Activated naive CD8-positive, alpha-beta T cell treated with anti-CD3 and anti-CD28 coated beads, Interleukin-2, amount 10 ng/mL, durations not matched to agents 7 days and 5 days (primary cell): ENCODE data around the gene MINDY4. TPM values are rescaled to one million over a fixed set of nuclear protein-coding genes. Genes with fewer than 3 reads are reported as not detected.

ENCODE experiments used
- ATAC-seq: fragments of 150-1000 bp; cut with Tn5 transposase; one replicate; pipeline ENCODE4 v1.10.0; 2021; ENCODE audit warnings: low read depth, moderate library complexity
- POLR2A ChIA-PET: fragments of 350-600 bp; sonication (Branson Sonifier 250); formaldehyde crosslinking; loops from one replicate; lab custom pipeline; 2021; ENCODE audit warnings: antibody characterized with exemption; lab: Charles Lee
- DNase-seq: peaks from one replicate; pipeline ENCODE4 v3.0.0; 2021
- H3K27ac Mint-ChIP-seq: one replicate; pipeline ENCODE4 v1.8.0; 2022; ENCODE audit warnings: mild to moderate bottlenecking, mixed read lengths
- H3K27me3 Mint-ChIP-seq: one replicate; pipeline ENCODE4 v1.8.0; 2022; ENCODE audit warnings: mild to moderate bottlenecking, moderate library complexity, mixed read lengths
- H3K36me3 Mint-ChIP-seq: one replicate; pipeline ENCODE4 v1.8.0; 2021; ENCODE audit warnings: mild to moderate bottlenecking, mixed read lengths
- H3K4me1 Mint-ChIP-seq: one replicate; pipeline ENCODE4 v1.8.0; 2021; ENCODE audit warnings: mixed read lengths
- H3K4me3 Mint-ChIP-seq: one replicate; pipeline ENCODE4 v1.8.0; 2022; ENCODE audit warnings: mild to moderate bottlenecking, moderate library complexity, mixed read lengths
- H3K9me3 Mint-ChIP-seq: one replicate; pipeline ENCODE4 v1.8.0; 2021; ENCODE audit warnings: mixed read lengths
- total RNA-seq, 2 experiments: library from RNA; stranded (reverse); gene quantifications; one replicate each; pipeline ENCODE4 v1.2.3, GENCODE V29; 2021

The MINDY4 gene
- total RNA-seq, 2 experiments from 2014 or later = 1.1 to 1.6 TPM

DNA sequence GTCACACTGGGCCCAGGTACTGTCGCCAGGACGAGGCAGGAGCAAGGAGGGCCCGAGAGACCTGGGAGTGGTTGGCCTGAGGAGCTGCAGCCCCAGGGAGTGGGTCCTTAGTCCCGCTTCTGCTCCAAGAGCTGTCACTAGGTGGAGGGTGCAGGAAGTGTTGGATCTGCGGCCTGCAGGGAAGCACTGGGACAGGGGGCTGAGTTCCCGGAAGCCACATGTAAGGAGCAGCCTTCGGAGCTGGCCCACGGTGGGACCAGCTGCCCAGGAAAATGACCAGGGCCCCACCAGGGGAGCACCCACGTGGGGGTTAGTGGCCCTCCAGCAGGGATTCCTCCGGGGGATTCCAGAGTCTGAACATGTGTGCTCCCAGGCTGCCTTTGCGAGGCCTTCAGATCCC is 131.2 kb downstream of the MINDY4 start:
- Mint-ChIP-seq H3K27ac (no peak overlapping the region), H3K27me3 (peaks cover 2% of the 10 kb centered on the region), H3K4me3 (no peak overlapping the region), H3K9me3 (no peaks in the 10 kb centered on the region), H3K4me1 (peaks cover 6% of the 10 kb centered on the region), H3K36me3 (no peaks in the 10 kb centered on the region)
- ATAC-seq = no peak
- DNase-seq = no peak
- POLR2A ChIA-PET = no interaction called here

GRCh38 chr7:30903146-30903545 is 131.9 kb downstream of the MINDY4 start:
- H3K4me3 Mint-ChIP-seq = no peak overlapping the region

DNA sequence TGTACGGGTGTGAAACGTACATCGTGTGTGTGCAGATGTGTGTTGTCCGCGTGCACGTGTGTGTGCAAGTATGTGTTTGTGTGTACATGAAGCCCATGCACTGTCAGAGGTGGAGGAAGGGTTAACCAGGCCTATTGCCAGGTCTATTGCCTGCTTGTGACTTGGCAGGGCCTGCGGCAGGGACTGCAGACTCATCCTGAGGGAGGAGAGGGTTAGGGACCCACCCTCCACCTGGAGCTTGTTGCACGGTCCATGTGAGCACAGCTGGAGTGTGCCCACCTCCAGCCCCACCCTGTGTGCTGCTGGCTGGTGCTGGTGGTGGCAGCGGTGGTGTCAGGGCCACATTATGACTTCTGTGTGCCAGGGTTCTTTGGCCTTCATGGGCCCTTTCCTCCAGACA is 133.3 kb downstream of the MINDY4 start:
- Mint-ChIP-seq H3K9me3 (no peaks in the 10 kb centered on the region), H3K4me3 (no peak overlapping the region), H3K36me3 (no peaks in the 10 kb centered on the region), H3K27me3 (no peaks in the 10 kb centered on the region), H3K27ac (no peak overlapping the region), H3K4me1 (peaks cover 7% of the 10 kb centered on the region)
- ATAC-seq (no peak), DNase-seq (no peak)
- POLR2A ChIA-PET = no interaction called here

More at GRCh38 chr7:30903146-30903545, 131.9 kb downstream of the MINDY4 start:
- ATAC-seq (no peak), DNase-seq (no peak)
- Mint-ChIP-seq H3K9me3 (no peaks in the 10 kb centered on the region), H3K27ac (no peak overlapping the region), H3K4me1 (peaks cover 6% of the 10 kb centered on the region), H3K27me3 (no peaks in the 10 kb centered on the region), H3K36me3 (no peaks in the 10 kb centered on the region)
- POLR2A ChIA-PET = no interaction called here

- POLR2A ChIA-PET = no interaction called here
- H3K4me3 Mint-ChIP-seq = no peak overlapping the region
- ATAC-seq (no peak), DNase-seq (no peak)
- H3K36me3 Mint-ChIP-seq = no peaks in the 10 kb centered on the region
- no peaks in the 10 kb centered on the region for H3K9me3 Mint-ChIP-seq
- H3K4me1 Mint-ChIP-seq = peaks cover 7% of the 10 kb centered on the region
- no peak overlapping the region for H3K27ac Mint-ChIP-seq
- no peaks in the 10 kb centered on the region for H3K27me3 Mint-ChIP-seq
These were observed 134.1 kb downstream of the MINDY4 start for GRCh38 chr7:30905078-30906012.

DNA sequence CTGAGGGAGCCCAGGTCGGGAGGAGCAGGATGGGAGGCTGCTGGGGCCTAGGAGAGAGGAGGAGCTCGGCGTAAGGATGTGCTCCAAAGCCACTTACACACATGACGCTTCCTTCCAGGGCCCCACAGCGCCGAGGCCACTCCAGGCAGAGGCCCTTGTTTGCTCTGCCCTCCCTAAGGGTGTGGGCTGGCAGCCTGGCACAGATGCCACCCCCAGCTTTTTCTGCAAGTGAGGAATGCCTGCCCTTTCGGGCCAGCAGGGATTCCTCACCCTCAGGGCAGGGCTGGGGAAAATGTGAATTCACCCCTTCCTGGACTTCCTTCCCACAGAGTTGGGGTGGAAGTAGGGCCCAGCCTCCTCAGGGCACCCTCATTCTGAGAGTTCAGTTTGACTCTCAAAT is 134.8 kb downstream of the MINDY4 start:
- Mint-ChIP-seq H3K36me3 (no peaks in the 10 kb centered on the region), H3K4me1 (peaks cover 7% of the 10 kb centered on the region), H3K9me3 (no peaks in the 10 kb centered on the region), H3K27me3 (peaks cover 2% of the 10 kb centered on the region), H3K27ac (no peak overlapping the region), H3K4me3 (no peak overlapping the region)
- no peak for ATAC-seq
- DNase-seq = no peak
- POLR2A ChIA-PET = no interaction called here

GRCh38 chr7:30906515-30907240 is 135.5 kb downstream of the MINDY4 start:
- Mint-ChIP-seq H3K4me3 (no peak overlapping the region), H3K27me3 (peaks cover 2% of the 10 kb centered on the region), H3K27ac (no peak overlapping the region), H3K36me3 (no peaks in the 10 kb centered on the region), H3K9me3 (no peaks in the 10 kb centered on the region), H3K4me1 (peaks cover 4% of the 10 kb centered on the region)
- ATAC-seq (no peak), DNase-seq (no peak)
- POLR2A ChIA-PET = no interaction called here

GRCh38 chr7:30907527-30908267 is 136.5 kb downstream of the MINDY4 start:
- DNase-seq (no peak), ATAC-seq (no peak)
- Mint-ChIP-seq H3K4me3 (no peak overlapping the region), H3K27ac (no peak overlapping the region), H3K9me3 (no peaks in the 10 kb centered on the region), H3K27me3 (peaks cover 2% of the 10 kb centered on the region), H3K36me3 (no peaks in the 10 kb centered on the region), H3K4me1 (peaks cover 4% of the 10 kb centered on the region)
- POLR2A ChIA-PET = no interaction called here

- POLR2A ChIA-PET = no interaction called here
- H3K36me3 Mint-ChIP-seq = no peaks in the 10 kb centered on the region
- H3K4me3 Mint-ChIP-seq = no peak overlapping the region
- H3K4me1 Mint-ChIP-seq = peaks cover 1% of the 10 kb centered on the region
- ATAC-seq (no peak), DNase-seq (no peak)
- H3K27ac Mint-ChIP-seq = no peak overlapping the region
- H3K27me3 Mint-ChIP-seq = peaks cover 2% of the 10 kb centered on the region
- H3K9me3 Mint-ChIP-seq = no peaks in the 10 kb centered on the region
These were observed 137.5 kb downstream of the MINDY4 start for GRCh38 chr7:30908681-30909080.

DNA sequence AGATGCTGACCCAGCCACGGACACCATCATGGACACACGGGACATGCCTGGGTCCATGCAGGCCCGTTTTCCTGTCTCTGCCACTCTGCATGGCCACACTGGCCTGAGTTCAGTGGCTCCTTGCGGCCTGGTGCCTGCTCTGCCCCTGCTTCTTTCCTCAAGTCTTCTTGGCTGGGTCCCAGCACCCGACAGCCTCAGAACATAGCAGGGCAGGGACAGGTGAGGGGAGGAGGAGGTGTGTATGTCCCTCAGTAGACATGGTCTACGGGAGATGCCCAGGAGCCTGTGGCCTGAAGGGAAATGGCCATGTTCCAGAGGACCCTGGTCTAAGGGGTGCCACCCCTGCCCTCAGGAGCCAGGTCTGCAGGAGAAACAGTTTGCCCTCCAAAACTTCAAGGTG is 138.2 kb downstream of the MINDY4 start:
- peaks cover 2% of the 10 kb centered on the region for H3K27me3 Mint-ChIP-seq
- H3K27ac Mint-ChIP-seq = no peak overlapping the region
- no peaks in the 10 kb centered on the region for H3K36me3 Mint-ChIP-seq
- H3K4me1 Mint-ChIP-seq = peaks cover 1% of the 10 kb centered on the region
- ATAC-seq (no peak), DNase-seq (no peak)
- no peaks in the 10 kb centered on the region for H3K9me3 Mint-ChIP-seq
- POLR2A ChIA-PET = no interaction called here
- no peak overlapping the region for H3K4me3 Mint-ChIP-seq

GRCh38 chr7:30910411-30911073 is 139.3 kb downstream of the MINDY4 start:
- Mint-ChIP-seq H3K36me3 (no peaks in the 10 kb centered on the region), H3K4me1 (peaks cover 1% of the 10 kb centered on the region), H3K27me3 (peaks cover 2% of the 10 kb centered on the region), H3K27ac (no peak overlapping the region), H3K4me3 (no peak overlapping the region), H3K9me3 (no peaks in the 10 kb centered on the region)
- ATAC-seq (no peak), DNase-seq (no peak)
- POLR2A ChIA-PET = no interaction called here

GRCh38 chr7:30911133-30911532 is 139.9 kb downstream of the MINDY4 start:
- H3K4me3 Mint-ChIP-seq = no peak overlapping the region
- peaks cover 1% of the 10 kb centered on the region for H3K4me1 Mint-ChIP-seq
- no peak for DNase-seq
- H3K27ac Mint-ChIP-seq = no peak overlapping the region
- no peaks in the 10 kb centered on the region for H3K36me3 Mint-ChIP-seq
- peaks cover 2% of the 10 kb centered on the region for H3K27me3 Mint-ChIP-seq
- H3K9me3 Mint-ChIP-seq = no peaks in the 10 kb centered on the region
- POLR2A ChIA-PET = no interaction called here
- ATAC-seq = no peak

DNA sequence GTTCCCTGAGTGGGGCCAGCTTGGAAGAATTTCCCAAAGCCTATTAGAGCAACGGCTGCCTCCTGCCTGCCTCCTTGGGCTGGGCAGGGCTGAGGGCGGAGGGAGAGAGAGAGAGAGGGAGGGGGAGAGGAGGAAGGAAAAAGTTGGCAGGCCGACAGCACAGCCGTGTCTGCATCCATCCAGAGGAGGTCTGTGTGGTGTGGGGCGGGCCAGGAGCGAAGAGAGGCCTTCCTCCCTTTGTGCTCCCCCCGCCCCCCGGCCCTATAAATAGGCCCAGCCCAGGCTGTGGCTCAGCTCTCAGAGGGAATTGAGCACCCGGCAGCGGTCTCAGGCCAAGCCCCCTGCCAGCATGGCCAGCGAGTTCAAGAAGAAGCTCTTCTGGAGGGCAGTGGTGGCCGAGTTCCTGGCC is 140.3 kb downstream of the MINDY4 start, which contains the start of gene AQP1:
AQP1 (plus strand) TSS at position 293 of the 409 bp plus-strand sequence; CDS start at position 350, 57 bp downstream.
- Mint-ChIP-seq H3K27ac (no peak within 1 kb of the TSS), H3K4me1 (peaks cover 1% of the 10 kb centered on the region), H3K9me3 (no peaks in the 10 kb centered on the region), H3K36me3 (no peaks in the 10 kb centered on the region), H3K4me3 (no peak within 1 kb of the TSS), H3K27me3 (peaks cover 2% of the 10 kb centered on the region)
- ATAC-seq (no peak), DNase-seq (no peak)
- POLR2A ChIA-PET = no interaction called here
